IPS DF 4.7 (cell line): Measurements from ENCODE around the gene PRAC2.

Experiments
- DNase-seq: peaks from one replicate; pipeline ENCODE4 v3.0.0-alpha.2; 2013; ENCODE audit warnings: low spot score; ENCODE audit errors: extremely low read depth

PRAC2 gene

GRCh38 chr17:48754500-48755261, 31.7 kb downstream of the PRAC2 start:
- DNase-seq, result no peak

GRCh38 chr17:48755356-48755755, 32.4 kb downstream of the PRAC2 start:
- no peak for DNase-seq

GRCh38 chr17:48756830-48757251, 33.9 kb downstream of the PRAC2 start:
- DNase-seq, result no peak

- no peak for DNase-seq
These were observed 34.6 kb downstream of the PRAC2 start for GRCh38 chr17:48757524-48757961.

- no peak for DNase-seq
These were observed 36.3 kb downstream of the PRAC2 start for GRCh38 chr17:48759288-48759687.

- no peak for DNase-seq
These were observed 37.4 kb downstream of the PRAC2 start for GRCh38 chr17:48760411-48760810.

- no peak for DNase-seq
These were observed 38.1 kb downstream of the PRAC2 start for GRCh38 chr17:48761114-48761513.

- no peak for DNase-seq
These were observed 44.3 kb downstream of the PRAC2 start for GRCh38 chr17:48767263-48767774.

GRCh38 chr17:48769009-48769675, 46.2 kb downstream of the PRAC2 start:
- no peak for DNase-seq

GRCh38 chr17:48770954-48771353, 48.0 kb downstream of the PRAC2 start:
- no peak for DNase-seq

- no peak for DNase-seq
These were observed 50.3 kb downstream of the PRAC2 start for GRCh38 chr17:48773245-48773644.
